Measurements from ENCODE around the gene TRAF2.
"Not testable (repeated sequence)": the region's sequence is repeated elsewhere in the genome, so short reads cannot be mapped to it uniquely, and the experiment has no call there.

TRAF2 gene

DNA sequence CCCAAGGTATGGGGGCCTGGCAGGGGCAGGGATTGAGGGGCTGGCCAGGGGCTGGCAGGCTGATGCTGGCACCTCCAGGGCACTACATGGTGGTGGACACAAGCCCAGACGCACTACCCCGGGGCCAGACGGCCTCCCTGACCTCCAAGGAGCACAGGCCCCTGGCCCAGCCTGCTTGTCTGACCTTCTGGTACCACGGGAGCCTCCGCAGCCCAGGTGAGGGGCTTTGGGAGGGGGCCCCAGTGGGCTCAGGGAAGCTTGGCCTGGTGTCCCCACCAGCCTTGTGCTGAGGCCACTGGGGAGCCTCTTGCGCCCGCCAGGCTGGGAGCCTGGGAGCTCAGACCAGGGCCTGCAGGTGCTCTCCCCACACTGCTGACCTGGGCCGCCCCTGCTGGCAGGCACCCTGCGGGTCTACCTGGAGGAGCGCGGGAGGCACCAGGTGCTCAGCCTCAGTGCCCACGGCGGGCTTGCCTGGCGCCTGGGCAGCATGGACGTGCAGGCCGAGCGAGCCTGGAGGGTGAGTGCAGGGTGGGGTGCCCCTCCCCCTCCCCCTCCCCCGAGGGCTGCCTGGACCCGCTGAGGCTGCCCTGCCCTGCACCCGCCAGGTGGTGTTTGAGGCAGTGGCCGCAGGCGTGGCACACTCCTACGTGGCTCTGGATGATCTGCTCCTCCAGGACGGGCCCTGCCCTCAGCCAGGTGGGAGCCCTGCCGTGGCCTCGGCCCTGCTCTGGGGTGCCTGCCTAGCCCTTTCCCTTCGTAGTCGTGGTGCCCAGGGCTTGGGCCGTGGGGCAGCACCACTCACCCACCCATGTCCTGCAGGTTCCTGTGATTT lies 28.5 kb upstream of the TRAF2 start:
- peak in 2 of 5 experiments; percentile 3 to 5 for DNase-seq

DNA sequence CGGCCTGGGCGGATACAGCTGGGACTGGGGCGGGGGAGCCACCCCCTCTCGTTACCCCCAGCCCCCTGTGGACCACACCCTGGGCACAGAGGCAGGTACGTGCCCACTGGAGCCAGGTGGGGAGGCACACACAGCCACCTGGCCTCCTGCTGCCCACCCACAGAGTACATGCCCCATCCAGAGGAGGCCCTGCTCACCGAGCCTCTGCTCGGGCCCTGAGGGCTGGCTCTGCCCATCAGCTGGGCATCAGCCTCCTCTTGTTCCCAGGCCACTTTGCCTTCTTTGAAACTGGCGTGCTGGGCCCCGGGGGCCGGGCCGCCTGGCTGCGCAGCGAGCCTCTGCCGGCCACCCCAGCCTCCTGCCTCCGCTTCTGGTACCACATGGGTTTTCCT lies 27.9 kb upstream of the TRAF2 start:
- DNase-seq, result no peak

DNA sequence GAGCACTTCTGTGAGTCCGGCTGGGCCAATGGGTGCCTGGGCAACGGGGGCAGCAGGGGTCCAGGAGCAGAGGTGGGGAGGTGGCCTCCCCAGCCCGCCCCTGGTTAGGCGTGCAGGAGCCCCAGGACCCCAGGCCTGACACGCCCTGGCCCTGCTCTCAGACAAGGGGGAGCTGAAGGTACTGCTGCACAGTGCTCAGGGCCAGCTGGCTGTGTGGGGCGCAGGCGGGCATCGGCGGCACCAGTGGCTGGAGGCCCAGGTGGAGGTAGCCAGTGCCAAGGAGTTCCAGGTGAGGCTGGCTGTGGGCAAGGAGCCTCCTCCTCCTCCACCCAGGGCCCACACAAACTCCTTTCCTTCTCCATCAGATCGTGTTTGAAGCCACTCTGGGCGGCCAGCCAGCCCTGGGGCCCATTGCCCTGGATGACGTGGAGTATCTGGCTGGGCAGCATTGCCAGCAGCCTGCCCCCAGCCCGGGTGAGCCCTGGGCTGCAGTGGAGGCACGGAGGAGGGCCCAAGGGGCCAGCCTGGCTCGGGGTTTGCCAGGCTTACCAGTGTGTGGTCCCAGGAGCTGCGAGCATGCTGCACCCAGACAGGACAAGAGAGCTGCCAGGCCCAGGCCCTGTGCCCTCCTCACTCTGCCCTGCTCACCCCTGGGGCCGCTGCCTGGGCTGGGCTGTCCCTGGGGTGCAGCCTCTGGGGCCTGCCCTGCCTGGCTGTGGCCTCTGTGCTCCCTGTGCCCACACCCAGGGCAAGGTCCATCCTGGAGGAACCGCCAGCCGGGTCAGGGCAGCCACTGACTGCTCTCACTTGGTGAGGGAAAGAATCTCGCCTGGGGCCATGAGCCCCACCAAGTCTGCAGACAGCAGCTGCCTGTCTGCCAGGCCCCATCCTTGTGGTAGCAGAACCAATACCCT lies 27.2 kb upstream of the TRAF2 start:
- peak in 1 of 5 experiments; percentile 2 for DNase-seq

DNA sequence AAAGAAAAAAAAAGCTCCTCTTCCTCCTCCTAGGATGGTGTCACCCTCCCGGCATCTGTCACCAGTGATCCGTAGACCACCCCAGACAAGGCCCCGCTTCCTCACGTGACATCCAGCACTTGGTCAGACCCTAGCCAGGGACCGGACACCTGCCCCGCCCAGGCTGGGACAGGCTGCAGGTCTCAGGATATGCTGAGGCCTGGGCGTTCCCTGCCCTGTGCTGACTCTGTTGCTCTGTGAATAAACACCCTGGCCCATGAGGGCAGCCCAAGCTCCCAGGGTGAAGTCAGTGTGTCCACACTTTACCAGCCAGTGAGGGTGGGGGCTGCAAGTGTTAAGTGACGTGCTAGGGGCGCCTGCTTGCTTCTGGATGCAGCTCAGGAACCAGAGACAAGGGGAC lies 25.8 kb upstream of the TRAF2 start:
- DNase-seq, result no peak

DNA sequence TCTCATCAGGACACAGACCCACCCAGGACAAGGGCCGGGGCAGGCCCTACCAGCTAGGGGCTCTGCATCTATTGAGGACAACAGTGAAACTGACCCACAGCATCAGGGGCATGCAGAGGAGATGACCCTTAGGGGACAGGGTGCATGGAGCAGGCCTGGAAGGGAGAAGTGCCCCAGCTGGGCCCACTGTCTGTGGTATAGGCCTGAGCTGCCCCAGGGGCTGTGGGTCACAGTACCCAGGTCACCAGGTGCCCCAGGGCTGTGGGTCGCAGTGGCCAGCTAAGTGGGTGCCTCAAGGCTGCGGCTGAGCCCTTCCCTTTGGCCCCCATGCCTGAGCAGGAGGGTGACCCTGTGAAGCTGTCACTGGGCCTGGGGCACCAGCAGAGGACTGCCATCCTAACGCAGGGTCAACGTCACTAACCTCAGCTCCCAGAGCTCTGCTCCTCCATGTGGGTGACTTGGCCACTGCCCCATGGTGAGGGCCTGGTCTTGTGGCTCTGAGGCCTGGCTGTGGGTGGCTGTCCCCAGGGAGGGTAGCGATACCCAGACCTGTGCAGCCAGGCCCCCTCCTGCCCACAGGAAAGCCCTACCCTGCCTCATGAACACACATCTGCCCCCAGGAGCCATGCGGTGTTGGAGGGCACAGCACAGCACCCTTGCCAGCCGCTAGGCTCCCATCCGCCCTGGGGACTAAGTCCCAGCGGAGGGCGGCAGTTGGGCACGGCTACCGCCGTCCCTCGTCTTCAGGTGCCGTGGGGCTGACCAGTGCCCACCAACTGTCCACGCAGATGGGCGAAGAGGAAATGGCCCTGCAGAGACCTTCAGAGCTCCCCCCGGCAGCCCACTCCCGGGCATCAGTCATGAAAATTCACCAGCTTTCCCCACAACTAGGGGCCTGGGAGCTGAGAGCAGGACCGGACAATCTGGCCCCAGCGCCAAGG lies 25.1 kb upstream of the TRAF2 start:
- DNase-seq, result peak in 1 of 5 experiments; percentile 2

DNA sequence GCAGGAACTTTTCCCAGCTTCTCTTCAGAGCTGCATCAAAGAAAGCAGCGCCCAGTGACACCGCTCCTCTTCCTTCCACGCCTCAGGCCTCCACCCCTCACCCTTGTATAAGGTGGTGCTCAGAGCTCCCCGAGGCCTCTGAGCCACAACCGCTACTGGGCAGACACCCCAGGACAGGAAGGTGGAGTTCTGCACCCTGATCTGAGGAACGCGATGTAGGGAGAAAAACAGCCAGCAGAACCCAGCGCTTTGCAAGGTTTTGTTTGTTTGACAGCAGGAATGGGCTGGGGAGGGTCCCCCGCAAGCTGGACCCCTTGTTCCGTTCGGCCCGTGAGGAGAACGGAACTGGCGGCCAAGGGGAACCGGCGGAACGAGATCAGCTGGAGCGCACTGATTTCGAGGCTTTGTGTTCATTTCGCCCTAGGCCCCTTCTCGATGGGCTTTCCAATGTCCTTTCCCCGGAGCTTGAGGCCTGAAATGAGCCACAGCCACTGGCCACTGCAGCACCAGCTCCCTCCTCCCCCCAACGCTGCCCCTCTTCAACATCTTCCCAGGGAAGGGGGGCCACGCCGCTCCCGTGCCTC lies 24.4 kb upstream of the TRAF2 start:
- no peak for DNase-seq

DNA sequence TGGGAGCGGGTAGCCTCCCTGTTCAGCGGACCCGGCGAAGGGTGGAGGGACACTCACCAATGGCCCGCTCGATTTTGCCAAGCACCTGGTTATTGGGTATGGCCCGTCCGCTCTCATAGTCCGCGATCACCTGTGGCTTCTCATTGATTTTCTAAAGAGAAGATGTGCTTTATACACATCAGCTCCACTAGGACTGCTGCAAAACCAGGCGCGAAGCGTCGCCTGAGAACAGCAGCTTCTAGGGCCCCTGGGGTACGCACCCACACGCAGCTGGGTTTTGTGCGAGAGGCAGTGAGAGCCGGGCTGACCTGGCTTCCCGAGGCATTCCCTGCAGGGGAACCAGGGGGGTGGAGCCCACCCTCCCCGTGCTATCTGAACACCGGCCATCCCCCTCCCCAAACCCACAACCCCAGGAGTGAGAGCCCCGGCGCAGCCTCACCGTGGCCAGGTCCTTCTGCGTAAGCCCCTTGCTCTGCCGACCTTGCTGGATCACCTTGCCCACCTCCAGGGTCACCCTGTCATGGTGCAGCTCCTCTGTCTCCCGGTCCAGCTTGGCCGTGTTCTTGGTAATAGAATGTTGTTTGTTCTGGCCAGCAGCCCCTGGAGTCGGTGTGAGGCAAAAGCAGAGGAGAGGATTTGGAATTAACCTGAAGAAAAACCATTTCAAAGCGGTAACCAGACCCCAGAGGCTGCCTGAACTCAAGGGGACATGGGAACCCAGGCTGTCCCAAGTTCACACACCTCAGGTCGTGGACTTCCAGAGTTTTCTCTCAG lies 23.3 kb upstream of the TRAF2 start:
- DNase-seq, result peak in 1 of 5 experiments; percentile 2

DNA sequence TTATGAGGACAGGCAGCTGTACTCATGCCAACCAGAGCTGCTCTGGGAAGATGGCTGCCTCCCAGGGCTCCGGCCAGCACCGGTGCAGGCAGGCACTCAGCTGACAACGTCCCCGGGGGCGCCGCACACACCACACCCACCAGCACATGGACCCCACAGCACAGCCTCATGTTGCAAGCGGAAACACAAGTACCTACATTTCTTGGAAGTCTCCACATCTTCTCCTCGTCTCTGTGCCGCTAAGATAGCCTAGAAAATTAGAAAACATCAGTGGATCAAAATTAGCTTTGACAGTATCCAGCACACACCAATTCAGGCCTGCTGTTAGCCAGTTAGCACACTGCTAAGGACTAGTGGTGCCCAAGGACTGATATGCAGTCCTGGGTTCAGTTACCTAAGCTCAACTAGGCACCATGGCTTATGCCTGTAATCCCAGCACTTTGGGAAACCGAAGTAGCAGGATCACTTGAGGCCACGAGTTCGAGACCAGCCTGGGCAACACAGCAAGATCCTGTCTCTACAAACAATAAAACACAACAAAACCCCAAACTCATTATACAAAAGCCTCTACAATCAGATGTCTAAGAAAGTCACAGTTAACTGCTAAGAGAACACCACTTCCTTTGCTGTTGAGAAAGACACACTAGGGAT lies 22.6 kb upstream of the TRAF2 start:
- peak in 2 of 5 experiments; percentile 3 to 27 for DNase-seq

DNA sequence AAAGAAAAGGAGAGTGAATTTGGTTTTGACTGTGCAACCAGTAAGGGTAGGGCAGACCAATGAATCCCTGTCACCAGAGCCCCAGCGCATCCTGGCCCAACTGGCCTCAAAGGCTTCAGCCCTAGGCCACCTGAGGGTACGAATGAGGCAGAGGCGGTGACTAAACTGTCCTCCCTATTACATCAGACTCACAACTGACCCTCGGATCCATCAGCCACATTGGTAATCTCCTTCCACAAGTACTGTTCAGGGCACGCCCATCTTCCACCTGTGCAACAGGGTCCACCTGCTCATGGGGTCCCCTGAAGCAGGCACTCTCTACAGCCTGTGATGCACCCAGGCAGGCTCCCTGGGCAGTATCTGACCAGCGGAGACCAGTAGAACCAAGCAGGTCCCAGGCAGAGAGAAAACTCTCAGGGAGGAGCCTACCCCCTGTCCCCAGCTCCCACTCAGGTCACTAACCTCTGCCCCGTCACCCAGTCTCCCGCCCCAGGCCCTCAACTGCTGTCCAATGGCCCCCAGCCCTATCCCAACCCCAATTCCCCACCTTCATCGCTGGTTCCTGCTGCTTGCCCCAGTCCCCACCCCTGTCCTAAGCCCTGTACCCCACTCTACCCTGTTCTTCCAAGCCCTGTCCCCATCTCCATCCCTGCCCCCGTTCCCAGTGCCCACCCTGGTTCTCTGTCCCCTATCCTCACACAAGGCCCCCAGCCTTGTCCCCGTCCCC lies 21.1 kb upstream of the TRAF2 start:
- no peak for DNase-seq

DNA sequence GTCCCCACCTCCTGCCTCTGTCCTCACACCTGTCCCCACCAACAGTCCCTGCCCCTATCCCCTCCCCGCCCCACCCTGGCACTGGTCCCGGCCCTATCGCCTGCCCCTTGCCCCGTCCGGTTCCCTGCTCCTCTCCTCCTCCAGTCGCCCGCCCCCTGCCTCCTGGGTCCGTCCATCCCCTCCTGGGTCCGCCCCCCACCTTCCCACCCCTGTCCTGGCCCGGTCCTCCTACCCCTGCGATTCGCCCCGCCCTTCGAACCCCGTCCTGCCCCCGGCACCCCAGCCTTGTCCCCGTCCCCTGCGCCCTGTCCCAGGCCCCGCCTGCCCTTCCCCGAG lies 20.6 kb upstream of the TRAF2 start:
- DNase-seq, result peak in 1 of 5 experiments; percentile 13

DNA sequence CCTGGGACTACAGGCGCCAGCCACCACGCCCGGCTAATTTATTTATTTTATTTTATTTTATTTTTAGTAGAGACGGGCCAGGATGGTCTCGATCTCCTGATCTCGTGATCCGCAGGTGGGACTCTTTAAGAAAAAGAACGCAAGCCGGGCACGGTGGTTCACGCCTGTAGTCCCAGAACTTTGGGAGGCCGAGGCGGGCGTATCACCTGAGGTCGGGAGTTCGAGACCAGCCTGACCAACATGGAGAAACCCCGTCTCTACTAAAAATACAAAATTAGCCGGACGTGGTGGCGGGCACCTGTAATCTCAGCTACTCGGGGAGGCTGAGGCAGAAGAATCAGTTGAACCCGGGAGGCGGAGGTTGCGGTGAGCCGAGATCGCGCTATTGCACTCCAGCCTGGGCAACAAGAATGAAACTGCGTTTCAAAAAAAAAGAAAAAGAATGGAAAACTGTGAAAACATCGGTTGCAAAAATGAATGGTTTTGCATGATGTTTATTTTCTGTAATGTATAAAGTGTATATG lies 19.4 kb upstream of the TRAF2 start:
- not testable (repeated sequence) for DNase-seq

DNA sequence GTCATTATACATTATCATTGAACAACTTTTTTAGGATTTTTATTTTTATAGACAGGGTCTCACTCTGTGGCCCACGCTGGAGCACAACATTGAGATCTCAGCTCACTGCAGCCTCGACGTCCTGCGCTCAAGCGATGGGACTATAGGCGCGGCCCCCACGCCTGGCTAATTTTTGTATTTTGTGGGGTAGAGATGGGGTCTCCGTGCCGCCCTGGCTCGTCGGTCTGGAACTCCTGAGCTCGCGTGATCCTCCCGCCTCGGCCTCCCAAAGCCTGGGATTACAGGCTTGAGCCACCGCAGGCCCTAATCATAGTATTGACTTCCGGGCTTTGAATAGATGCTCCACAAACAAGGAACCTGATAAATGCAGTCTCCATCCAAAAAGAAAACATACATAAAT lies 18.8 kb upstream of the TRAF2 start:
- no peak for DNase-seq

DNA sequence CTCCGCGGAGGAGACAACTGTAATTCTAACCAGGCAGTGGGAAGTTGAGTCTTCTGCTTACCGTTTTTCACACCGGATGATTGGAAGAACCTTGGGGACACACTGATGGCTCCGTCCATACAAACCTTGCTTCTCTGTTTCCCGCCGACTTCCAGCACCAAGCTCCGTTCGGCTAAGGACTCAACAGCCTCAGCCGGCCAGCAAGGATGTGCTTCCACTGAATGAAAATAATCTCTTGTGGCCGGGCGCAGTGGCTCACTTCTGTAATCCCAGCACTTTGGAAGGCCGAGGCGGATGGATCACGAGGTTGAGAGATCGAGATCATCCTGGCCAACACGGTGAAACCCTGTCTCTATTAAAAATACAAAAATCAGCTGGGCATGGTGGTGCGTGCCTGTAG lies 18.4 kb upstream of the TRAF2 start:
- no peak for DNase-seq

DNA sequence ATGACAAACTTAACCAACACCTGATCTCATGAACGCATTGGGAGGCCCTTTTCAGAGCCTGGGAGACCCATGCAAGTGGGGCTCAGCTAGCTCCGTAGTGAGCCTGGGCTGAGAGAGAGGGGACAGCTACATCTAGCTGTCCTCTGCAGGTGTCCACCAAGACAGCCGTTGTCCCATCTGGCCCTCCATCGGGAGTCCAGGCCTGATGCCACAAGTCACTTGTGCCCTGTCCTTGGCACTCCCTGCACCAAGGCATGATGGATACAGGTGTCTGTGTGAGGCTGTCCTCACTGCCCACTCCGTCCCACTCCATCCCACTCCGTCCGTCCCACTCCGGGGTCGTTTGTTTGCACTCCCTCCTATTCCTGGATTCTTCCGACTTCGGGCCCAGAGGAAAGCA lies 17.7 kb upstream of the TRAF2 start:
- DNase-seq, result no peak

DNA sequence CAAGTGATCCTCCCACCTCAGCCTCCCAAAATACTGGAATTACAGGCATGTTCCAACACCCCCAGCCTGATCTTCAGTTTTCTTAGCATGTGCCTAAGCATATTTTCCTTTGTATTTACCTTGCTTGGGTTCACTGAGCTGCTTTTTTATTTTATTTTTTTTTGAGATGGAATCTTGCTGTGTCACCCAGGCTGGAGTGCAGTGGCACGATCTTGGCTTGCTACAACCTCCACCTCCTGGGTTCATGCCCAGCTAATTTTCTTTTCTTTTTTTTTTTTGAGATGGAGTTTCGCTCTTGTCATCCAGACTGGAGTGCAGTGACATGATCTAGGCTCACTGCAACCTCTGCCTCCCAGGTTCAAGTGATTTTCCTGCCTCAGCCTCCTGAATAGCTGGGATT lies 16.7 kb upstream of the TRAF2 start:
- not testable (repeated sequence) for DNase-seq

DNA sequence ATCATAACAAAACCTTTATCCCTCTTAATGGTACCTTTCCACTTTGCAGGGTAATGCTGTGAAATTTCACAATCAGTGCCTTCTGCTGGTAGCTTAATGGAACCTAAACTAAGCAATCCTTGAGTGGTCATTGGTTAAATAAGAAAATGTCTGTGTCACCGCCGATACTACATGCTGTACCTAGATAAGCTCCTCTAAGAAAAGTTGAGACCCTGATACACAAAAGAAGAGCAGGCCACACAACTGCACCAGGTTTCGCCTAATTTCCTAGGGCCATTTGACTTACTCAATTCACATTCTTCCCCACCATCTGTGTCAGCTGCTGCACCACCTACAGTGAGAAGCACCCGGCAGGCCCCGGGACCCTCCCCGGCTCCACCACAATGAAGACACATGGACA lies 11.2 kb upstream of the TRAF2 start:
- DNase-seq, result no peak

DNA sequence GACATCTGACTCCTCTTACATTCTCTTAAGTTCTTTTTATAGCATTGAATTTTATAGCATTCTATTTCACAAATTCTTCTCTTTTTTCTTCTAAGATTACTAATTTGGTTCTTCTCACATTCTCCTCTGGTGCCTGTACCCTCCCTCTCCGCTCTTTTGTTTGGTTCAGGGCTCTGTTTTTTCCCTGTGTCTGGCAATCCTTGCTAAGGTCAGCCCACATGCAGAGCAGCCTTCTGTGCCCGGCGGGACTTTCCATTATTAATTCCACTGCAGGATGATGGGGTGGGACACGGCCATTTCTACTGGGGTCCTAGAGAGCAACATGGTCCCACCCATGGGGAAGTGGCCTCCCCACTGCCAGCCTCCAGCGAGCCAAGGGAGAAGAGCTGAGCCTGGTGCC lies 9.8 kb upstream of the TRAF2 start:
- DNase-seq, result no peak

DNA sequence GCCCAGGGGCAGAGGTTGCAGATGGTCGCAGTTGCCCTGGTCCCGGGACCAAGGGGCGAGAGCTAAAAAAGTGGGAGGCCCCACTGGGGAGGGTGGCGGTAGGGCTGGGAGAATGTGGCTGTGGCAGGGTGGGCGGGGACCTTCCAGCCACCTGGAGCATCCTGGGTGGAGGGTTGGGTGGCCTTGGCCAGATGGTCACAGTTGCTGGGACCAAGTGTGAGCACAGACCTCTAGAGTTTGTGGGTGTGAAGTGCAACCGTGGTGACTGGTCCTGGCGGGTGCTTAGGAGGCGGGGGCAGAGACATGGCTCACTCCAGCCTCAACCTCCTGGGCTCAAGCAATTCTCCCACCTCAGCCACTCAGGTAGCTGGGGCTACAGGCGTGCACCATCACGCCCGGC lies 5.7 kb upstream of the TRAF2 start:
- DNase-seq, result no peak

DNA sequence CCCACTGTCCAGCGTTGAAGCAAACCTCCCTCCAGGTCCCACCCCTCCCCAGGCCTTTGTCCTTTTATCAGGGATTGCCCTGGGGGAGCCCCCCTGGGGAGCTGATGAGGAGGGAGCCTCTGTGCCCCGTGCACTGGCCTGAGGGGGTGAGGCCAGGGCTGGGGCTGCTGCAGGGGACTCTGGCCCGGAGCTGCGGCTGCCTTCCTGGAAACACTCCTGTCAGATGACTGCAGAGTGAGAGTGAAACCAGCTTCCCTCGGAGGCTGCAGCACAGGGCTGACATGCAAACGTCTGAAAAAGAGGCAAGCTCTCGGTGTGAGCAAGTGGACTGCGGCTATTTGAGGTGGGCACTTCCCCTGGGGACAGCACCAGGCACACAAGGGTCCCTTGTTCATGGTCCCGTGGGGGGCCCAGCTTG lies 4.6 kb upstream of the TRAF2 start:
- DNase-seq, result peak in 2 of 5 experiments; percentile 27 to 87

Data from T-helper 2 cell (primary cell).